GM12878 (cell line): Measurements from ENCODE around the gene MMP11. TPM values are rescaled to one million over a fixed set of nuclear protein-coding genes. Genes with fewer than 3 reads are reported as not detected.

Experiments used
- ATAC-seq: fragments of 200-7000 bp; cut with Tn5 transposase; 3 replicates; pipeline ENCODE4 v1.9.1; 2020; ENCODE audit warnings: mild to moderate bottlenecking, moderate library complexity
- BruUV-seq: library from RNA; stranded (reverse); fragments of 400-500 nt; replicated peaks from 2 replicates; lab custom pipeline; 2021; lab: Mats Ljungman, UMichigan
- CTCF ChIA-PET: fragments of 300-600 bp; sonication (Branson Sonifier 250); formaldehyde crosslinking; extraction: SDS; loops from one replicate; lab custom pipeline; 2021; ENCODE audit warnings: inconsistent platforms; lab: Yijun Ruan, JAX
- POLR2A ChIA-PET: fragments of 350-600 bp; formaldehyde crosslinking; extraction: SDS; loops from one replicate; lab custom pipeline; 2021; ENCODE audit warnings: inconsistent platforms; lab: Charles Lee
- RAD21 ChIA-PET: fragments of 300-600 bp; sonication (Branson Sonifier 250); formaldehyde crosslinking; loops from one replicate; lab custom pipeline; 2023; ENCODE audit warnings: antibody characterized with exemption; ENCODE audit not compliant: unreplicated experiment; lab: Charles Lee
- SMC1A ChIA-PET: fragments of 300-600 bp; sonication (Branson Sonifier 250); formaldehyde crosslinking; loops from one replicate; lab custom pipeline; 2023; ENCODE audit not compliant: unreplicated experiment, uncharacterized antibody; lab: Charles Lee
- DNase-seq: peaks from one replicate; pipeline ENCODE4 v3.0.0-alpha.2; 2011; ENCODE audit warnings: low read depth, low spot score
- FAIRE-seq: peaks from 3 replicates; lab custom pipeline; 2011; peaks lifted over from hg19 to GRCh38; lab: Jason Lieb, UNC
- H2AFZ ChIP-seq: 2 replicates; pipeline ENCODE4 v1.6.0; 2011; ENCODE audit warnings: low read depth, low read length, control low read depth; ENCODE audit not compliant: control insufficient read depth
- H3K27ac ChIP-seq: 2 replicates; pipeline ENCODE4 v1.5.1; 2011; ENCODE audit warnings: control low read depth; ENCODE audit not compliant: control insufficient read depth, insufficient read depth
- H3K27me3 ChIP-seq, 2 experiments: replicated peaks in 1 of 2; 2 replicates each; pipeline versions ENCODE4 v1.6.0 to v1.6.1; 2011; ENCODE audit warnings: low read length in 1 of 2; ENCODE audit not compliant: control insufficient read depth in 2 of 2, insufficient read depth in 2 of 2
- H3K36me3 ChIP-seq, 2 experiments: 2 replicates each; pipeline ENCODE4 v1.5.1; 2011; ENCODE audit warnings: low read length in 1 of 2; ENCODE audit not compliant: control insufficient read depth in 2 of 2, insufficient read depth in 2 of 2
- H3K4me1 ChIP-seq: 2 replicates; pipeline ENCODE4 v1.6.1; 2011; ENCODE audit warnings: mild to moderate bottlenecking, low read length, moderate library complexity, mixed read lengths; ENCODE audit not compliant: control insufficient read depth, insufficient read depth
- H3K4me2 ChIP-seq: 2 replicates; pipeline ENCODE4 v1.6.0; 2011; ENCODE audit warnings: control low read depth; ENCODE audit not compliant: control insufficient read depth, insufficient read depth
- H3K4me3 ChIP-seq: fragments of 200-600 bp; sonication (generic); 2 replicates; pipeline ENCODE4 v1.5.1; 2016
- H3K79me2 ChIP-seq: 2 replicates; pipeline ENCODE4 v1.6.0; 2011; ENCODE audit warnings: low read length; ENCODE audit not compliant: control insufficient read depth, insufficient read depth
- H3K9ac ChIP-seq: 2 replicates; pipeline ENCODE4 v1.8.0; 2011; ENCODE audit warnings: low read length, control low read depth, mixed read lengths; ENCODE audit not compliant: control insufficient read depth, insufficient read depth
- H3K9me3 ChIP-seq: replicated peaks from 3 replicates; pipeline ENCODE4 v1.5.1; 2011; ENCODE audit warnings: mild to moderate bottlenecking, low read length; ENCODE audit not compliant: control insufficient read depth, insufficient read depth
- H4K20me1 ChIP-seq: 2 replicates; pipeline ENCODE4 v1.6.0; 2011; ENCODE audit not compliant: control insufficient read depth, insufficient read depth
- BACH1 ChIP-seq: fragments of 450-650 bp; IDR thresholded peaks from 2 replicates; pipeline ENCODE4 v1.6.1; 2017; ENCODE audit warnings: mild to moderate bottlenecking, borderline replicate concordance
- DPF2 ChIP-seq: fragments of 450-650 bp; IDR thresholded peaks from 2 replicates; pipeline ENCODE4 v1.6.1; 2017; ENCODE audit warnings: mild to moderate bottlenecking
- EP300 ChIP-seq, 2 experiments: fragments of 150-350 bp in 1 of 2; IDR thresholded peaks; 2 replicates each; pipeline ENCODE4 v1.6.1; 2011 to 2012; ENCODE audit warnings: low read depth in 2 of 2, low read length in 2 of 2, borderline replicate concordance in 1 of 2, improper control_type of control experiment in 1 of 2, inconsistent platforms in 1 of 2; ENCODE audit not compliant: control insufficient read depth in 1 of 2
- FOS ChIP-seq: IDR thresholded peaks from 3 replicates; pipeline ENCODE4 v1.6.1; 2011; ENCODE audit warnings: borderline replicate concordance; ENCODE audit not compliant: insufficient read length; ENCODE audit errors: extremely low read depth
- FOXM1 ChIP-seq: IDR thresholded peaks from 2 replicates; pipeline ENCODE4 v1.6.1; 2012; ENCODE audit warnings: low read depth, mild to moderate bottlenecking, inconsistent platforms, low read length, moderate library complexity
- GABPA ChIP-seq: IDR thresholded peaks from 2 replicates; pipeline ENCODE4 v1.6.1; 2014; ENCODE audit warnings: antibody characterized with exemption, low read depth, mild to moderate bottlenecking, inconsistent platforms
- GATAD2B ChIP-seq: fragments of 450-650 bp; conservative IDR thresholded peaks from 2 replicates; pipeline ENCODE4 v1.6.1; 2017; ENCODE audit warnings: low read depth, mild to moderate bottlenecking, moderate library complexity
- HCFC1 ChIP-seq: fragments of 150-350 bp; IDR thresholded peaks from 2 replicates; pipeline ENCODE4 v1.6.1; 2014; ENCODE audit warnings: low read length
- HDAC6 ChIP-seq: fragments of 200-600 bp; sonication (generic); IDR thresholded peaks from one replicate; pipeline ENCODE4 v1.8.0; 2017; ENCODE audit warnings: antibody characterized with exemption; ENCODE audit not compliant: unreplicated experiment
- POLR2A ChIP-seq: IDR thresholded peaks from 2 replicates; pipeline ENCODE4 v1.6.1; 2011; ENCODE audit warnings: low read depth, mild to moderate bottlenecking, low read length
- SIN3A ChIP-seq: IDR thresholded peaks from 2 replicates; pipeline ENCODE4 v1.6.1; 2012; ENCODE audit warnings: low read depth, low read length, improper control_type of control experiment
- SP1 ChIP-seq: IDR thresholded peaks from one replicate; pipeline ENCODE4 v1.6.1; 2011; ENCODE audit warnings: low read depth, low read length
- SPI1 ChIP-seq: IDR thresholded peaks from 2 replicates; pipeline ENCODE4 v1.6.1; 2011; ENCODE audit warnings: low read depth, mild to moderate bottlenecking, low read length, moderate library complexity, borderline replicate concordance; ENCODE audit not compliant: insufficient read depth
- SRF ChIP-seq, 2 experiments: IDR thresholded peaks; 2 replicates each; pipeline ENCODE4 v1.6.1; 2011; ENCODE audit warnings: low read depth in 2 of 2, low read length in 2 of 2, mild to moderate bottlenecking in 1 of 2, moderate library complexity in 1 of 2
- TAF1 ChIP-seq: IDR thresholded peaks from 2 replicates; pipeline ENCODE4 v1.6.1; 2011; ENCODE audit warnings: mild to moderate bottlenecking, low read depth, low read length, borderline replicate concordance
- TARDBP ChIP-seq: IDR thresholded peaks from 2 replicates; pipeline ENCODE4 v1.6.1; 2016; ENCODE audit warnings: borderline replicate concordance
- TCF3 ChIP-seq: IDR thresholded peaks from 2 replicates; pipeline ENCODE4 v1.6.1; 2012; ENCODE audit warnings: low read depth, mild to moderate bottlenecking, low read length, borderline replicate concordance; ENCODE audit not compliant: insufficient read depth
- ZNF274 ChIP-seq: IDR thresholded peaks from one replicate; pipeline ENCODE4 v1.8.0; 2011; ENCODE audit not compliant: insufficient read length, insufficient read depth
- WGBS: methylation state at CpG from one replicate; pipeline ENCODE4 v1.1.6; 2016; ENCODE audit warnings: low lambda C conversion rate; ENCODE audit not compliant: insufficient replicate concordance, insufficient coverage; ENCODE audit errors: missing lambda C conversion rate; 5-methylcytosine and 5-hydroxymethylcytosine counted together
- in situ Hi-C: fragments of 300-500 bp; cut with MboI; formaldehyde crosslinking; loops from 9 replicates; pipeline ENCODE4 v1.14.3; 2018; ENCODE audit warnings: mixed read lengths
- intact Hi-C: fragments of 100-400 bp; cut with micrococcal nuclease; formaldehyde crosslinking; loops from one replicate; pipeline ENCODE4 v1.14.2; 2022; ENCODE audit not compliant: unreplicated experiment
- polyA plus RNA-seq, 11 experiments: library from polyadenylated mRNA; depleted of rRNA in 4 of 11; unstranded in 6 of 11; stranded (reverse) in 5 of 11; fragments of >200 nt; fragmentation: Nextera tagmentation in 4 of 11; fragmentation: Illumina TruSeq in 1 of 11; extraction: Ambion mirVana in 4 of 11; extraction: Trizol in 1 of 11; gene quantifications; 1 replicate in 1 of 11; 2 replicates in 10 of 11; pipeline versions ENCODE4 v1.2.1 to v1.2.3, GENCODE V29; 2011 to 2016; ENCODE audit warnings: inconsistent platforms in 2 of 11, missing spikeins in 2 of 11, low read depth in 1 of 11
- total RNA-seq, 4 experiments: library from RNA; depleted of rRNA in 3 of 4; stranded (reverse); fragments of >200 nt in 3 of 4; fragmentation: Illumina TruSeq in 1 of 4; extraction: Trizol in 1 of 4; gene quantifications; 2 replicates each; pipeline versions ENCODE4 v1.2.1 to v1.2.3, GENCODE V29; 2013 to 2021
- TF ChIP-seq, protein P1 (sequence below), 3 experiments: IDR thresholded peaks in 2 of 3; conservative IDR thresholded peaks in 1 of 3; 2 replicates each; pipeline ENCODE4 v1.5.1; 2011; ENCODE audit warnings: low read depth in 3 of 3, low read length in 3 of 3, mild to moderate bottlenecking in 3 of 3, control low read depth in 2 of 3, moderate library complexity in 2 of 3, inconsistent platforms in 1 of 3, mixed read lengths in 1 of 3; ENCODE audit not compliant: control insufficient read depth in 2 of 3, insufficient read depth in 1 of 3; ENCODE audit errors: extremely low read depth in 1 of 3
- TF ChIP-seq, protein P2 (sequence below): fragments of 450-650 bp; conservative IDR thresholded peaks from 2 replicates; pipeline ENCODE4 v1.6.1; 2017; ENCODE audit warnings: mild to moderate bottlenecking, moderate library complexity

The MMP11 gene
- total and polyA plus RNA-seq, 10 of the 15 experiments (the other 5 are each of a cell fraction or from before 2014, with no cell fraction given) = 0.03 to 1.1 (median 0.31) TPM; not detected in 2

DNA sequence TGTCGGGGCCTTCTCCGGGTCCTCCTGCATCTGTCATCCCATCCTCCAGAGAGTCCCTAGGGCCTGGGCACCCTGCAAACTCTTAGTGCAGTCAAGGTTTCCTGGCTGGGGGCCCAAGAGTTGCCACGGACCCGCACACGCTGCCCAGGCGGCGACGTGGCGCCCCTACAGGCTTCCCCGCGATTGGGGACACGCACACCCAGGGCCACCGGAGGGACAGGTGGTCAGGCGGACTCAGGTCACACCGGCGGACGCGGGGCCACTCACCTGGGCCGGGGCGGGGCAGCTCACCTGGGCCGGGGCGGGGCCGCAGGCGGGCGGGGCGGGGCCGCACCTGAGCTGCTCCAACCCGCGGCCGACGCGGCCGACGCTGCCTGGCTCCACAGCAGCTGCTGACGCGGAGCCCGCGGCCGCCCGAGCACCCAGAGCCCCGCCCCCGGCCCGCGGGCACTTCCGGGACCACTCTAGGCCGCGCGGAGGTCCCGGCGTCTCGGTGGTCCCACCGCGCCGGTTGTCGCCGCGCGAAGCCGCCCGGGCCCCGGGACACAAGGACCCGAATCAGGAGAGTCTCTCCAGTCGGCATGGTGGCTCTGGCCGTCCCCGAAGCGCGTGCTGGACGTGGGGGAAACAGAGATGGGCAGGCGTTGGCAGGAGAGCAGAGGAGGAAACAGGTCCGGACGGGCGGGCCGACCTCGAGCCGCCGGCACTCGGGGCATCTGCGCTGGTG lies 21.8 kb upstream of the MMP11 start, which contains the start of gene ZNF70:
ZNF70 (minus strand) TSS at position 399 of the 727 bp plus-strand sequence. CDS start 5,972 bp downstream, outside the sequence.
- RAD21 ChIA-PET = interaction anchor here (0.6 to 1.4 kb wide), 4 partner anchors 13 to 37 kb away, joined by 4 to 7 read pairs (median 4); no protein-coding TSS in a partner anchor
- TF ChIP-seq POLR2A (peak; percentile 80; the same call in 1 of the 2 replicates), ZNF274 (no peak), GATAD2B (peak; percentile 73), FOS (no peak), BACH1 (0 out of 2 replicates have a peak, but pooled peaks have one; percentile 30), GABPA (peak; percentile 54; the same call in 1 of the 2 replicates), HDAC6 (no peak), TARDBP (no peak), HCFC1 (peak; percentile 52), DPF2 (0 out of 2 replicates have a peak, but pooled peaks have one; percentile 46), TAF1 (peak; percentile 73; the same call in 1 of the 2 replicates), SRF (IDR thresholded peaks at IDR 0.05; ENCODE audit: low read depth in 2 of 2, low read length in 2 of 2) (no peak), TCF3 (peak; percentile 56; the same call in 1 of the 2 replicates), FOXM1 (no peak), EP300 (IDR thresholded peaks at IDR 0.05; ENCODE audit: borderline replicate concordance in 1 of 2, control insufficient read depth in 1 of 2, low read depth in 2 of 2, low read length in 2 of 2) (no peak), SP1 (no peak), SIN3A (no peak), SPI1 (no peak)
- TF ChIP-seq, protein P1, sequence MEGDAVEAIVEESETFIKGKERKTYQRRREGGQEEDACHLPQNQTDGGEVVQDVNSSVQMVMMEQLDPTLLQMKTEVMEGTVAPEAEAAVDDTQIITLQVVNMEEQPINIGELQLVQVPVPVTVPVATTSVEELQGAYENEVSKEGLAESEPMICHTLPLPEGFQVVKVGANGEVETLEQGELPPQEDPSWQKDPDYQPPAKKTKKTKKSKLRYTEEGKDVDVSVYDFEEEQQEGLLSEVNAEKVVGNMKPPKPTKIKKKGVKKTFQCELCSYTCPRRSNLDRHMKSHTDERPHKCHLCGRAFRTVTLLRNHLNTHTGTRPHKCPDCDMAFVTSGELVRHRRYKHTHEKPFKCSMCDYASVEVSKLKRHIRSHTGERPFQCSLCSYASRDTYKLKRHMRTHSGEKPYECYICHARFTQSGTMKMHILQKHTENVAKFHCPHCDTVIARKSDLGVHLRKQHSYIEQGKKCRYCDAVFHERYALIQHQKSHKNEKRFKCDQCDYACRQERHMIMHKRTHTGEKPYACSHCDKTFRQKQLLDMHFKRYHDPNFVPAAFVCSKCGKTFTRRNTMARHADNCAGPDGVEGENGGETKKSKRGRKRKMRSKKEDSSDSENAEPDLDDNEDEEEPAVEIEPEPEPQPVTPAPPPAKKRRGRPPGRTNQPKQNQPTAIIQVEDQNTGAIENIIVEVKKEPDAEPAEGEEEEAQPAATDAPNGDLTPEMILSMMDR (IDR thresholded peaks at IDR 0.05 in 2 of 3, conservative IDR thresholded peaks at IDR 0.05 in 1 of 3; ENCODE audit: control insufficient read depth in 2 of 3, extremely low read depth in 1 of 3, insufficient read depth in 1 of 3, low read depth in 3 of 3, low read length in 3 of 3) = peak in 2 of 3 experiments; percentile 13 to 46; a peak in 1 of 6 replicates
- TF ChIP-seq, protein P2, sequence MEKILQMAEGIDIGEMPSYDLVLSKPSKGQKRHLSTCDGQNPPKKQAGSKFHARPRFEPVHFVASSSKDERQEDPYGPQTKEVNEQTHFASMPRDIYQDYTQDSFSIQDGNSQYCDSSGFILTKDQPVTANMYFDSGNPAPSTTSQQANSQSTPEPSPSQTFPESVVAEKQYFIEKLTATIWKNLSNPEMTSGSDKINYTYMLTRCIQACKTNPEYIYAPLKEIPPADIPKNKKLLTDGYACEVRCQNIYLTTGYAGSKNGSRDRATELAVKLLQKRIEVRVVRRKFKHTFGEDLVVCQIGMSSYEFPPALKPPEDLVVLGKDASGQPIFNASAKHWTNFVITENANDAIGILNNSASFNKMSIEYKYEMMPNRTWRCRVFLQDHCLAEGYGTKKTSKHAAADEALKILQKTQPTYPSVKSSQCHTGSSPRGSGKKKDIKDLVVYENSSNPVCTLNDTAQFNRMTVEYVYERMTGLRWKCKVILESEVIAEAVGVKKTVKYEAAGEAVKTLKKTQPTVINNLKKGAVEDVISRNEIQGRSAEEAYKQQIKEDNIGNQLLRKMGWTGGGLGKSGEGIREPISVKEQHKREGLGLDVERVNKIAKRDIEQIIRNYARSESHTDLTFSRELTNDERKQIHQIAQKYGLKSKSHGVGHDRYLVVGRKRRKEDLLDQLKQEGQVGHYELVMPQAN = peak; percentile 54

More for the DNA sequence above, 21.8 kb upstream of the MMP11 start, which contains the start of gene ZNF70:
- peak within 1 kb of the TSS; percentile 88 for H3K9ac ChIP-seq
- peaks cover 30% of the 10 kb centered on the region for H3K4me1 ChIP-seq
- no peaks in the 10 kb centered on the region for H3K79me2 ChIP-seq
- H3K4me3 ChIP-seq = peak within 1 kb of the TSS; percentile 85
- ChIA-PET POLR2A (interaction anchor here (1.6 kb wide), 1 partner anchor 34 kb away, joined by 12 read pairs; no protein-coding TSS in a partner anchor), SMC1A (interaction anchor here (0.7 kb wide), 1 partner anchor 97 kb away, joined by 3 read pairs; no protein-coding TSS in a partner anchor), CTCF (interaction anchor here (0.8 to 1.2 kb wide), 2 partner anchors 32 to 55 kb away, joined by 3 read pairs; no protein-coding TSS in a partner anchor)
- H3K36me3 ChIP-seq = no peaks in the 10 kb centered on the region
- intact Hi-C loops = loop anchor here (2.0 kb wide), 1 partner anchor 16 kb away; the partner anchor contains the start of gene CHCHD10
- BruUV-seq = no TSS peak
- DNase-seq (no peak), FAIRE-seq (no peak), ATAC-seq (peak; percentile 96)
- H2AFZ ChIP-seq = peak within 1 kb of the TSS; percentile 94
- no peaks in the 10 kb centered on the region for H3K27me3 ChIP-seq
- H3K4me2 ChIP-seq = peak within 1 kb of the TSS; percentile 99
- H4K20me1 ChIP-seq = no peaks in the 10 kb centered on the region
- in situ Hi-C loops = no loop called here
- no peaks in the 10 kb centered on the region for H3K9me3 ChIP-seq
- peak within 1 kb of the TSS; percentile 88 for H3K27ac ChIP-seq
- WGBS = under 1% methylated on average over 54 of the region's 78 CpGs
